Gastrocnemius medialis (tissue), 4 donors: Measurements from ENCODE around the gene ADAM17. TPM values are rescaled to one million over a fixed set of nuclear protein-coding genes. Genes with fewer than 3 reads are reported as not detected.

Source experiments
- ATAC-seq, 2 donors: fragments of 150-250 bp; one replicate each; pipeline ENCODE4 v1.9.1; 2016
- DNase-seq, 2 donors: peaks; one replicate each; pipeline ENCODE4 v3.0.0-alpha.2; 2019
- H3K27ac ChIP-seq, 4 donors: fragments of 200-600 bp; sonication (generic); 1 replicate in 1 of 4; 2 replicates in 3 of 4; pipeline ENCODE4 v1.5.1; 2016 to 2018; ENCODE audit warnings: mild to moderate bottlenecking in 2 of 4, moderate library complexity in 1 of 4
- H3K27me3 ChIP-seq, 3 donors: fragments of 200-600 bp; sonication (generic) in 2 of 3; 1 replicate in 1 of 3; 2 replicates in 2 of 3; pipeline versions ENCODE4 v1.5.1 to v1.6.0; 2016 to 2019; ENCODE audit warnings: mild to moderate bottlenecking in 1 of 3, moderate library complexity in 1 of 3
- H3K36me3 ChIP-seq, 2 donors: fragments of 200-600 bp; sonication (generic) in 1 of 2; one replicate each; pipeline ENCODE4 v1.5.1; 2017 to 2018
- H3K4me1 ChIP-seq, 2 donors: fragments of 200-600 bp; sonication (generic) in 1 of 2; one replicate each; pipeline ENCODE4 v1.5.1; 2016 to 2017; ENCODE audit warnings: mild to moderate bottlenecking in 2 of 2
- H3K4me3 ChIP-seq, 4 donors: fragments of 200-600 bp; sonication (generic) in 3 of 4; 1 replicate in 1 of 4; 2 replicates in 3 of 4; pipeline ENCODE4 v1.5.1; 2016 to 2019; ENCODE audit warnings: mild to moderate bottlenecking in 2 of 4
- H3K9me3 ChIP-seq, 3 donors: fragments of 200-600 bp; sonication (generic) in 2 of 3; 1 replicate in 1 of 3; 2 replicates in 2 of 3; pipeline ENCODE4 v1.5.1; 2016 to 2019
- CTCF ChIP-seq, 5 experiments: fragments of 450-650 bp in 3 of 5; fragments of 200-600 bp in 2 of 5; sonication (generic) in 2 of 5; IDR thresholded peaks in 4 of 5; conservative IDR thresholded peaks in 1 of 5; 1 replicate in 4 of 5; 2 replicates in 1 of 5; pipeline ENCODE4 v1.5.1; 2016 to 2019; ENCODE audit warnings: antibody characterized with exemption in 5 of 5, mild to moderate bottlenecking in 3 of 5, moderate library complexity in 3 of 5
- POLR2A ChIP-seq, 2 donors: fragments of 450-650 bp; IDR thresholded peaks; one replicate each; pipeline ENCODE4 v1.6.1; 2017; ENCODE audit warnings: antibody characterized with exemption in 2 of 2, mild to moderate bottlenecking in 2 of 2, moderate library complexity in 2 of 2
- in situ Hi-C, 4 donors: fragments of 200-750 bp; cut with MboI; loops; one replicate each; pipeline versions ENCODE4 v1.15.0 to v1.8.0; 2017; ENCODE audit warnings: low sequenced_read_pairs in 4 of 4
- intact Hi-C: fragments of 100-400 bp; cut with DNase I; formaldehyde crosslinking; loops from one replicate; pipeline ENCODE4 v1.15.1; 2023; ENCODE audit warnings: low total_unique reads
- total RNA-seq, 4 donors: library from RNA; depleted of rRNA; stranded (reverse); fragments of >200 nt; gene quantifications; one replicate each; pipeline versions ENCODE4 v1.1.0 to v1.2.3, GENCODE V29; 2016

Gene ADAM17
- total RNA-seq, 4 donors from 2014 or later = 13.5 to 27.1 (median 22.0) TPM

DNA sequence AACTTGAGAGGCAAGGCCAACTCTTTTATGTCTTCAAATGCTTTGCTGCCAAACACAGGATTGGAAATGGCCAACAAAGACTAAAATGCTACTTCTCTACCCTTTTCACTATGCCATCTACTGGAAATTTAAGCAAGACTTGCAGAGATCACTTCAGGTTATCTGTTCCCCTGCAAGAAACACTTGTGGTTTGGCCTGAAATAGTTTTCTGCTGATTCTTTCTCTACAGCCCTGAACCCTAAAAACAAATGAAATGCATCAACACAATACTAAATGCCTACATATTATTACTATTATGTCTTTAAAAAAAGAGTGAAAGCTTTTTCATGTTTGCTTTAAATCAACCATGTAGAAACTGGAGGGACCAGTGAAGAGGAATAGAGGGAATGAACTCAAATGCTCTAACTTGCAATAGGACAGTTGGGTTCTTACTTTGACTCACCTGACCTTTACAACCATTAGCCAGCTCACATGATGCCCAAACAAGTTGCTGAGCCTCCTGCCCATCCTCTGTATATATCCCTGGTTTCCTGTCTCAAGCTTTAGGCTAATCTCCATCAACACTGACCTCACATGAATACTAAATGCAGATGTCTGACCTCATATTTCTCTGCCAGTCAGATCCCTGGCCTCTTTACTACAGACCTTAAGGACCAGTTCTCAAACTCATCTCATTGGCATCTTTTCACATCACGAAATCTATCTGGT is 17.5 kb upstream of the ADAM17 start:
- no peak for TF ChIP-seq POLR2A (IDR thresholded peaks at IDR 0.05)
- no peak for TF ChIP-seq CTCF (IDR thresholded peaks at IDR 0.05 in 4 of 5, conservative IDR thresholded peaks at IDR 0.05 in 1 of 5)
- no peaks in the 10 kb centered on the region for H3K4me1 ChIP-seq
- in situ Hi-C loops = no loop called here
- no peaks in the 10 kb centered on the region for H3K27me3 ChIP-seq
- intact Hi-C loops = no loop called here
- peak overlapping the region in 2 of 4 donors; percentile 42 to 64 for H3K27ac ChIP-seq
- no peak for DNase-seq
- no peaks in the 10 kb centered on the region for H3K9me3 ChIP-seq
- peak in 1 of 2 donors; percentile 21 for ATAC-seq
- H3K36me3 ChIP-seq = no peaks in the 10 kb centered on the region
- no peak overlapping the region for H3K4me3 ChIP-seq

DNA sequence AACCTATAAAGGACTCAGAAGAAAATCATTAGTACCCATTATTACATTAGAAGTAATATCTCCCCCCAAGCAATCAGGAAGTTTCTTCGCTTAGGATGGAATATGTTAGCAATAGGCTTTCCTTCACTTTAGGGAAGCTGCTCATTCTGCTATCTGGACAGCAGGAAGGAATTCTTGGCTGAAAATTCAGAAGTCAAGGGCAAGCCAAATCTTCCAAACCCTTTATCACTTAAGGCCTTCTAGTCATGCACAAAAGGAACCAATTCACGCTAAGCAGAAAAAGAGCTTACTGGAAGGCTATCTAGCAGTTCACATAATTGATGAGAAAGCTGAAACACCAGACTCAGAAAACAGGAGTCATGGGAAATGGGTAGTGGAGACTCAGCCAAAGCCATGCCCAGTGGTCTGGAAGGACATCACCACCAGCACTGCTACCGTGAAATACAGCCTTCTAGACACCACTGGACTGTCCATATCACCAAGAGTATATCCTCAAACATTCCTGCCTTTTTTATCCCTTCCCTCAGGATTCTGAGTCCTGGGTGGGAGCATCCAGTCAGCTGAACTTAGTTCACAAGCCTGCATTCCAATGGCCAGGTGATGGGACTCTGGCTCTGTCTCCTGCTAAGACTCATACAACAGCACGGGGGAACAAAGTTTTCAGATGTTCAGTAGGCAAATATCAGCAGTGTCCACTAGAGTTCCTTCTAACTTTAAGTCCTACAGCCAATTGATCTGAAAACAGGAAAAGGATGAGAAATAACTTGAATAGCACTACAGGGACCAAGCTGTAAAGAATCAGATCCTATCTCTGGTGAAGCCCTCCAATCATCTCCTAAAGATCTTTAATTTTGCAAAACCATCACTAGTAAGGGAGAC is 14.8 kb upstream of the ADAM17 start:
- no peak overlapping the region for H3K27ac ChIP-seq
- intact Hi-C loops = no loop called here
- no peaks in the 10 kb centered on the region for H3K9me3 ChIP-seq
- TF ChIP-seq CTCF (IDR thresholded peaks at IDR 0.05 in 4 of 5, conservative IDR thresholded peaks at IDR 0.05 in 1 of 5) = no peak
- TF ChIP-seq POLR2A (IDR thresholded peaks at IDR 0.05) = no peak
- H3K4me3 ChIP-seq = no peak overlapping the region
- no peaks in the 10 kb centered on the region for H3K27me3 ChIP-seq
- in situ Hi-C loops = no loop called here
- H3K36me3 ChIP-seq = no peaks in the 10 kb centered on the region
- H3K4me1 ChIP-seq = peaks cover 5 to 9% of the 10 kb centered on the region in 2 donors
- ATAC-seq (no peak), DNase-seq (no peak)

- DNase-seq (peak; percentile 88 to 94), ATAC-seq (peak; percentile 100)
- TF ChIP-seq POLR2A (IDR thresholded peaks at IDR 0.05) = peak; percentile 40 to 51
- no peak for TF ChIP-seq CTCF (IDR thresholded peaks at IDR 0.05 in 4 of 5, conservative IDR thresholded peaks at IDR 0.05 in 1 of 5)
- H3K9me3 ChIP-seq = no peaks in the 10 kb centered on the region
- no peaks in the 10 kb centered on the region for H3K27me3 ChIP-seq
- peaks cover 11 to 14% of the 10 kb centered on the region in 2 donors for H3K4me1 ChIP-seq
- no peaks in the 10 kb centered on the region for H3K36me3 ChIP-seq
- intact Hi-C loops (no loop called here), in situ Hi-C loops (loop anchor here in 2 of 4 donors (10.0 kb wide), 1 partner anchor 59 kb away; no protein-coding TSS in a partner anchor)
- H3K4me3 ChIP-seq = peak overlapping the region; percentile 7 to 39 (median 24)
- H3K27ac ChIP-seq = peak overlapping the region; percentile 82 to 93 (median 90)
These were observed 10.0 kb upstream of the ADAM17 start for GRCh38 chr2:9565436-9566153.

GRCh38 chr2:9560628-9561027 is 5.0 kb upstream of the ADAM17 start:
- peaks cover 12 to 21% of the 10 kb centered on the region in 2 donors for H3K4me1 ChIP-seq
- DNase-seq = no peak
- no peaks in the 10 kb centered on the region for H3K36me3 ChIP-seq
- TF ChIP-seq CTCF (IDR thresholded peaks at IDR 0.05 in 4 of 5, conservative IDR thresholded peaks at IDR 0.05 in 1 of 5) (no peak), POLR2A (IDR thresholded peaks at IDR 0.05) (no peak)
- no peak for ATAC-seq
- H3K27me3 ChIP-seq = no peaks in the 10 kb centered on the region
- in situ Hi-C loops (loop anchor here in 2 of 4 donors (10.0 kb wide), 1 partner anchor 64 kb away; no protein-coding TSS in a partner anchor), intact Hi-C loops (no loop called here)
- H3K27ac ChIP-seq = peak overlapping the region in 2 of 4 donors; percentile 1 to 35
- no peaks in the 10 kb centered on the region for H3K9me3 ChIP-seq
- no peak overlapping the region for H3K4me3 ChIP-seq
